Pons (tissue), 1 donor: Measurements from ENCODE around the gene KIAA1328.
"Not testable (repeated sequence)": the region's sequence is repeated elsewhere in the genome, so short reads cannot be mapped to it uniquely, and the experiment has no call there.

Source experiments
- DNase-seq: peaks from one replicate; pipeline ENCODE4 v3.0.0-alpha.2; 2016; ENCODE audit warnings: low spot score

KIAA1328 gene

DNA sequence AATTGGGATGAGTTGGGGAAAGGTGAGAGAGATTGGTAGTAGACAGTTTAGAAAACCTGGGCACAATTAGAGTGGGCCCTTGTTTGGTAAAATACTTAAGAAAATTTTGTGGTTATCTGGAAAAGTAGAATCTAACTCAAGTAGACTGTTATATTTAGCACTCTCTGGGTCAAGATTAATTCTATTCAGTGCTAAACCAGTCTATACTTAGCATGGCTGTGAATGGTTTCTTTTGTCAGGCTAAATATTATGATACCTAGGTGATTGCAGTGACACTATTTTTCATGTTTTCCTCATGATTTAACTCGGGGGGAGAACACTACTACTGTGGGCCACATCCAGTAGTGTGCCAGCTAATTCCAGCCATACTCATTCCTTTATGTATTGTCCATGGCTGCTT, 58.9 kb downstream of the KIAA1328 start:
- DNase-seq: no peak

DNA sequence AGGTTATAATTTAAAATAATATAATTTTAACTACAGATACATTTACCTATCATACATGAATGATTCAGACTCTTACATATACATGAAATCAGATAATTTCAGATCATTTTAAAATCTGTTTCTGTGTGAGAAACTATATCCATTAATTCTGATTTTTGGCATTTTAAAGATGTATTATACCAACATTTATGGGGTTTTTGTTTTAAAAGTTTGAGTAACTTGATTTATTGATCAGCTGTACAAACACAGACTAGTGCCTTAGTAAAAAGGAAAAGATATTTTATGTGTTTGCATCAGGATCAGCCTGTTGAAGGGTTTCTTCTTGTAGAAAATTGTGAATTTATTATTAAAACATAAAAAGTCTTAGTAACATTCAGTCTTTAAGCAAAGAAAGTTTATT, 59.9 kb downstream of the KIAA1328 start:
- DNase-seq: no peak

DNA sequence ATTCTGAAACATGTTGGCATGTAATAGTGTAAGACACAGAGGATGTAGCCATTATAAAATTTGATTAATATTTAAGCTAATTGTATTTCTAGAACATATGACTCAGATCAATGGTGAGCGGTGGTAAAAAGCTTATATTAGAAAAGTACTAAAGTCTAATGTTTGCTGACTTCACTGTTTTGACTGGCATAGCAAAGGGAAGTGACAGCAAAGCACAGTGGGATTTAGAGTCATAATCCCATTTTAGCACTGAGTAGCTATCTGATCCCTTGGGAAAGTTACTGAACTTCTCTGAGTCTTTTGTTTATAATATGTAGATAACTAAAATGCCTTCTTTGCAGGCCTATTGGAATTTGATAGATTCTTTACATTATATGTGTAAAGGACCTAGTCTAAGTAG, 60.4 kb downstream of the KIAA1328 start:
- no peak for DNase-seq

DNA sequence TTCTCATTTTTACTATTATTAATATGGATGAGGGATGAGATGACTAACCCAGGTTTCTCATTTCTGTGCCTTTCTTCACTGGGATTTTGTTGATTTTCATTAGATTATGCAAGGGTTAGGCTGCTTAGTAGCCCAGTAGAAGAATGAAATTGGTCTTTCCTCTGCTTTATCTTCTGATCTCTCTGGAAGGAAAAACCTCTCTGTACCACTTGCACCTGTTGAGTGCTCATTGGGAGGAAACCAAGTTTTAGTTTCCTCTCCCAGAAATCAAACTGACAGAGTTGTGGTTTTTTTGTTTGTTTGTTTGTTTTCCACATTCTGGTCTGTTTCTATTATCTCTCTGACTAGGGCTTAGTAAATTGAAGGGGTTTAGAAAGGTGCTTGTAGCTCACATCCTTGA, 60.8 kb downstream of the KIAA1328 start:
- DNase-seq: no peak

DNA sequence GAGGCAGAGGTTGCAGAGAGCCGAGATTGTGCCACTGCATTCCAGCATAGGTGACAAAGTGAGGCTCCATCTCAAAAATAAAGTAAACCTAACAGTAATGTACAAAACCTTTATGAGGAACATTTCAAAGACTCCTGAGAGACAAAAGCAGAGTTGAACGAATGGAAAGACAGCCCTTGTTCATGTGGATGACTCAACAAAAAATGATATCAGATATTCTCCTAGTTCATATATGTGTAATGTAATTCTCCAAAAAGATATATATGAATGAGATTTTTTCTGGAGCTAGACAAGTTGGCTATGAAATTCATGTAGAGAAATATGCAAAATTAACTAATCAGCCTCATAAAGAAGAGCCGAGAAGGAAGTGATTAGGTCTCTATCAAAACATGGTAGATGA, 61.7 kb downstream of the KIAA1328 start:
- DNase-seq: no peak

DNA sequence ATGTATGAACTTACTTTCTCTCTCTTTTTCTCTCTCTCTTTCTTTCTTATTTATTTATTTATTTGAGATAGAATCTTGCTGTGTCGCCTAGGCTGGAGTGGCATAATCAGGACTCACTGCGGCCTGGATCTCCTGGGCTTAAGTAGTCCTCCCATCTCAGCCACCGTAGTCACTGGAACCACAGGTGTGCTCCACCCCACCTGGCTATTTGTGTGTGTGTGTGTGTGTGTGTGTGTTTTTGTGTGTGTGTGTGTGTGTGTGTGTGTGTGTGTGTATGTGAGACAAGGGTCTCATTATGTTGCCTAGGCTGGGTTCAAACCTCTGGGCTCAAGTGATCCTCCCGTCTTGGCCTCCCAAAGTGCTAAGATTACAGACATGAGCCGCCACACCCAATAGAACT, 64.3 kb downstream of the KIAA1328 start:
- no peak for DNase-seq

DNA sequence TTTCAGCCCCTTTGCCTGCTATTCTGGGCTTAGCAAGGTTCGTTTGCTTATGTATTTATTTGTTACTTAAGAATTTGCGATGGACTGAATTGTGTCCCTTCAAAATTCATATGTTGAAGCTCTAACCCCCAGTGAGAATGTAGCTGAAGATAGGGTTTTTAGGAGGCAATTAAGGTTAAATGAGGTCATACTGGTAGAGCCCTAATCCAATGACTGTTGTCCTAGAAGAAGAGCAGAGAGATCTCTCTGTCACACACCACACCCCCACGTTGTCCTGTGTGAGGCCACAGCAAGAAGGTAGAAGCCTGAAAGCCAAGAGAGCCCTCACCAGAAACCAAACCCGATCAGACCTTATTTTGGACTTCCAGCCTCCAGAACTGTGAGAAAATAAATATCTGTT, 66.7 kb downstream of the KIAA1328 start:
- DNase-seq: no peak

DNA sequence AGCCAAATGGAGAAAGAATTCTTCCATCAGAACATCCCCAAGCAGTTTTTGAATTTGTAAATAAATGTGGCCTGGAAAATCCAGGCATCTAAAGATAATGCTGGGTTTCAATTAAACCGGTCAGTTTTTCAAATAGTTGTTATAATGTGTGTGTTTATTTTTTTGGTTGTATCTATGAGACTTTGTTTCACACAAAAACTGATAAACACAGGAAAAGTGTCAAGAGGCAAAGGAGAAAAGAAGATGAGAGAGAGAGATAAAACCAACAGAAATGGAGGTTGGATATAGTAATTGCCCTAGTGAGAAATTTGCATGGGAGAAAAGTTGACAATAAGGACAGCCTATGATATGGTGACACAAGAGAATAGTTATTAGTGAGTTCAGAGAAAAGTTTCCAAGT, 68.3 kb downstream of the KIAA1328 start:
- DNase-seq: no peak

DNA sequence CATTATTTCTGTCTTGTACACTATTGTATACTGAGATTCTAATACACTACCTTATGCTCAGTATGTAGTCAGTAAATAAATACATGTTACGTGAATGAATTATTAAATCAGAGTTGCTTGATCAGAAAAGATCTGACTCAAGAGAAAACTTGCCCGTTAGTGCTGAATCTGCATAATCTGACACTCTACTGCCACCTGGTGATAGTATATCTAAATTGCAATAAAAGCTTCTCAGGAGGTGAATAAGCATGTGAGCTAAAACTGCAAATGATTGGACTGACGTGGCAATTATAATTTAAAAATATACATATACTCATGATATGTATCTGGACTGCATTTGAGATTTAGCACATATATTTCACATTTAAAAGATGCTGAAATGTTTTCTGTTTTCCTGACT, 70.4 kb downstream of the KIAA1328 start:
- no peak for DNase-seq

DNA sequence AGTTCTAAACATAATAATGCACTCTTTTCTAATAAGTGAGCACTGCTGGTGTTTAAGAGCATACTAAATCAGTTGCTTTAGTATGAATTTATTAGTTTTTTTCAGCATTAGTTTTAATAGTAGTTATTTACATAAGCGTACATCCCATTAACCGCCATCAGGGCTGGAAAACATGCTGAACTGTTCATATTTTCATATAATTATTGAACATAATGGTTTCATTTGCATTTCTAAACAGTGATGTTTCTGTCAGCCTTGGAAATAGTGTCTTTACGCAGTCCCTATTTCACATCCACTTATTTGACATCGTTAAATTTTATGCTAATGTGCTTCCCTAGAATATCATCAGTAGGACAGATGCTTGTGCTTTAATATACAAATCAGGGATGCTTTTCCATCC, 71.5 kb downstream of the KIAA1328 start:
- no peak for DNase-seq

DNA sequence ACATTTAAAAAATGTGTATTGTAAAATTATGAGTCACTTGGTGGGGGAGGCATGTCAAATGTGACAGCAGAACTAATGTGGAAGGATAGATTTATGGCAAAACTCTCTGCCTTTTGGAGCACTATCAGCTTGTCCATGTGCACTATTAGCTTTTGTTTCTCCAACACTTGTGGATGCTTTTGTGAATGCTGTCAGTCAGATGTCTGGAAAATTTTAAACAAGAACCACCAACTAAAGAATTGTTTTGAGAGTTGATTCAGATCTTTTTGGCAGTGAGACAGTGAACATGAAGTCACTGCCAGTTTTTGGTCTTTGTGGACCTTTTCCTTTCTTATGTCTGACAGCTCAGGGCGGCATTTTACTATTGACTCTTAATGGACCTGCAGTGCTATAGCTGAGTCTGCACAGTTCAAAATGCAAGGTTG, 72.4 kb downstream of the KIAA1328 start:
- no peak for DNase-seq

DNA sequence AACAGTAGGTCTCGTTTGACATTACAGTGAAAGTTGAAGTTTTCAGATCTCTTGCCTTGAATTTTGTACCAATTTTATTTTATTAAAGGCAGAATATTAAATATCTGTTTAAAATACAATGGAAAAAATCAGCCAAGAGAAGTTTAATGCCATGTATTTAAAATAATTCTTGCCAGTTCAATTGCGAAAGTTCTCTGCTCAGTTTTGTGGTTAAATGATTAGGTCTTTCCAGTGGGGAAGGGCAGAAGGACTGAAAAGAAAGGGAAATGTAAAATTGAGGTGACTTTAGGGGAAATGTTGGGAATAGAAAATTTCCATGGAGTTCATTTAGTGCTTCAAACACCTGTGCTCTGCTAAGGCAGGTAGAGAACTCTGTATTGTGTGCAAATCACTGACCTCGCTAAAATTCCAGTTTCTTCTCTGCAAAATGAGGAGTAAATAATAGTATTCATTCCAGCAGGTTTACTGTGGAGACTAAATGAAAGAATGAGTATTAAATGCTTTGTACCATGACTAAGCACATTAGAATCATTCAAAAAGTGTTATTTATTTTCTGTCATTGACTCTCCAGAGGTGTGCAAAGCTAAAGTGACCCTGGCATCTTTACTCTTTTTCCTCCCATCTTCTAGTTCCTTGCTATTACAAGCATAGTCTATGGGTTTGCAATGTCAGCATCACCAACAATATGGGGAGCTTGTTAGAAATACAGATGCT, 74.4 kb downstream of the KIAA1328 start:
- no peak for DNase-seq

DNA sequence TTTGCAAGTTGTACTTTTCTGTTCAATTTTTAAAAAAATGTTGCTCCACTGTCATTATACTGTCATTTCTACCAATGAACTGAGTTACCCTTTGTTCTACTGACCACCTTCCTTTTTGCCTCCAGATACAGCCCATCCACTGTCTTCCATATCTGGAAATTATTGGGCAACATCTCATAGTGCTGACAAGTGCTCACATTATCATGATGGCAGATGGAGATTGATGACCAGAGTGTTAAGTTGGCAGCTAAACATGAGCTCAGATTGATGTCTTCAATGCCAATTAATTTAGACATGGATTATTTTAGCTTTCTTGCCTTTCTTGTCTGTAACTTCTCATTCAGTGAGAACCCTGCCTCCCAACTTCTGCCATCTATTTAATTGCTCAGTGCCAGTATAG, 76.6 kb downstream of the KIAA1328 start:
- DNase-seq: no peak

DNA sequence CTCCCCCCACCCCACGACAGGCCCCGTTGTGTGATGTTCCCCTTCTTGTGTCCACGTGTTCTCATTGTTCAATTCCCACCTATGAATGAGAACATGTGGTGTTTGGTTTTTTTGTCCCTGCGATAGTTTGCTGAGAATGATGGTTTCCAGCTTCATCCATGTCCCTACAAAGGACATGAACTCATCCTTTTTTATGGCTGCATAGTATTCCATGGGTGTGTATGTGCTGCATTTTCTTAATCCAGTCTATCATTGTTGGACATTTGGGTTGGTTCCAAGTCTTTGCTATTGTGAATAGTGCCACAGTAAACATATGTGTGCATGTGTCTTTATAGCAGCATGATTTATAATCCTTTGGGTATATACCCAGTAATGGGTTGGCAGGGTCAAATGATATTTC, 80.4 kb downstream of the KIAA1328 start:
- DNase-seq: not testable (repeated sequence)

DNA sequence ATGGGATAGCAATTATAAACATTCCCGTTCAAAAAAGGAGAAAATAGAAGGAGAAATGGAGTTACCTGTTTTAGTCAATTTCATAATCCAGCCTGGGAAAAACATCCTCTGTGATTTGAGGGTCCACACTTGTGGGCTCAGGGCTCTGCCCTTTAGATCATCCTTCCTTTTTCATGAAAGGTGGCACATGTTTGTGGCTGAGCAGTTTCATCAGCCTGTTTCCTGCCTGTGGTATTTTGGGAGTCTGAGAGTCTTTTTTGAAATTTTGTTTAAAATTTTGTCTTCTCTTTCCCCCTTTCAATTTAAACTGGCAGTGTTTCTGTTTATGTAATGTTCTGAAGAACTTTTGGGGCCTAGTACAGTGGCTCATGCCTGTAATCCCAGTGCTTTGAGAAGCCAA, 84.0 kb downstream of the KIAA1328 start:
- no peak for DNase-seq

DNA sequence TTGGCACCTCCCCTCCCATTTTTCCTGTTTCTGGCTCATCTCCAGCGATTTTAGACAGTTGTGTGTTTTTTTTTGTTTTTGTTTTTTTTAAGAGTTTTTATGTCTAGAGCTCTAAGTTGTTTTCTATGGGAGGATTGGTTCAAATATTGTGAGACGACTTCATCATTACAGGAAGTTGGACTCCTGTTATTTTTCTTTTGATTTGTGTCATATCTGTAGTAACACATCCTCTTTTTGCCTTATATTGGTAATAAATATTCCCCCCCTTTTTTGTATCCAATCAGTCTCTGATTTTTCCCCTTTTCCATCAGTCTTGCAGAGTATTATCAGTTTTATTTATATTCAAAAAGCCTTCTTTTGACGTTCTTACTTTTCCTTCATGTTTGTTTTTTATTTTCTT, 89.0 kb downstream of the KIAA1328 start:
- no peak for DNase-seq

DNA sequence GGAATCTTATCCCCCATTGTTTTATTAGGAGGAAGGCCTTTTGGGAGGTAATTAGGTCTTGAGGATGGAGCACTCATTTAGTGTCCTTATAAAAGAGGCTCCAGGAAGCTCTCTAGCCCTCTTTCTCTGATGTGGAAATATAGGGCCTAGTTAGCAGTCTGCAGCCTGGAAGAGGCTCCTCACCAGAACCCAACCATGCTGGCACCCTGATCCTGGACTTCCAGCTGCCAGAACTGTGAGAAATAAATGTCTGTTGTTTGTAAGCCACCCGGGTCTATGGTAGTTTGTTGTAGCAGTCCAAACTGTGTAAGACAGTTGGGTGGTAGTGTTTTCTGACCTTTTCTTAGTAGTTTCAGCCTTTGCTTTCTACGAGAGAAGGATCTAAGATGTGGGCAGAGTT, 100.7 kb downstream of the KIAA1328 start:
- DNase-seq: no peak

DNA sequence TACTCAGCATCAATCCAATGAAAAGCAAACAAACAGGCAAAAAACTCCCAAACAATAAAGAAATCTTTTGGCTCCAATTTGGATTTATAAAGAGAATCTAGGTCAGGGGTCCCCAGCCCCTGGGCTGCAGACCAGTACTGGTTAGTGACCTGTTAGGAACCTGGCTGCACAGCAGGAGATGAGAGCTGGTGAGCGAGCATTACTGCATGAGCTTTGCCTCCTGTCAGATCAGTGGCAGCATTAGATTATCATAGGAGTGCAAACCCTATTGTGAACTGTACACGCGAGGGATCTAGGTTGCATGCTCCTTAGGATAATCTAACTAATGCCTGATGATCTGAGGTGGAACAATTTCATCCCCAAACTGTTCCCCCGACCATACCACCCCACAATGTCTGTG, 102.2 kb downstream of the KIAA1328 start:
- DNase-seq: no peak

DNA sequence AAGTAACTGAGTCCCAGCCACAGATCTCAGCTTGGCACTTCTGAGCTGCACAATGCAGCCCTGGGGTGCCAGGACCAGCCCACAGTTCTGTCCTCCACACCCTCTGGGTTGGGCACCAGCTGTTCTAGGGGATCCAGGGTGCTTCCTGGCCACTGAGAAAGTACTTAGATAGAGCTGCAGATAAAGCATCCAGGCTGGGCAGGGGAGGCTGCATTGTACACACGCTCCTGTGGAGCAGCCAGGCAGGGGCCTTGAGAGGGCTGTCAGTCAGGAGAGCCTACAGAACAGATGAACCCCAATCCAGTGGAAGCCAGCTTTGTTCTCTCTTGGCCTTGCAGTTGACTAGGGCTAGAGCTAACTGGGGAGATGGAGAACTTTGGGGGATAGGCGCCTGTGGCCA, 104.6 kb downstream of the KIAA1328 start:
- no peak for DNase-seq

DNA sequence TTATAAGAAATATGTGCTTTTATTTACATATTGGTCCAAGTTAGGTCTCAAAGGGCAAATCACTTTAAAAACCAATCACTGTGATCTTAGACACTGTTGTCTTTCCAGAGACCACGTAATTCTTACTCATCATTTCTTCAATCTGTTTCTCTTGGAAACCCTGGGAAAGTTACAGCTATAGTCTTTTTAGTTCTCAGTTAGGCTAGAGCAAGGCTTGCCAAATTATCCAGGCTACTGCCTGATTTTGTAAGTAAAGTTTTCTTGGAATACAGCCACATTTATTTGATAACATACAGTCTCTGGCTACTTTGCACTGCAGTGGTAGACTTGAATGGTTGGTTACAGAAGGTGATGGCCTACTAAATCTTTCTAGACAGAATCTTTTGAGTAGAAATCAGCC, 106.0 kb downstream of the KIAA1328 start:
- DNase-seq: no peak

DNA sequence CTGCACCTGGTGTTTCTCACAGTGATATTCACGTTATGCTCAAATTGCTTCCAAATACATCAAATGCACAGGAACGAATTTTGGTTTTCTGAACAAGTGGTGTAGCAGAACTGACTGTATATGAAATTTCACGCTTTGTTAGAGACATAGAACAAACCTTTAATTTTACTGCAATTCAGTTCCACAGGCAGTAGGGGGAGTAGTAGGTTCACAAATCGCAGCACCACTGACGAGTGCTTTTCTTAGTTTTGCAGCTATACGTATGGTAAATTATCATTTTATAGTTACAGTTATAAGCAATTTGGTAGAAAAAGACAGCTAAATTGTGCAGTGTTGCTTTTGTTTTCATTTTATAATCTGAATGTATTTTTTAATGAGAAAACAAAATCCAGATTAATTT, 113.3 kb downstream of the KIAA1328 start:
- no peak for DNase-seq

DNA sequence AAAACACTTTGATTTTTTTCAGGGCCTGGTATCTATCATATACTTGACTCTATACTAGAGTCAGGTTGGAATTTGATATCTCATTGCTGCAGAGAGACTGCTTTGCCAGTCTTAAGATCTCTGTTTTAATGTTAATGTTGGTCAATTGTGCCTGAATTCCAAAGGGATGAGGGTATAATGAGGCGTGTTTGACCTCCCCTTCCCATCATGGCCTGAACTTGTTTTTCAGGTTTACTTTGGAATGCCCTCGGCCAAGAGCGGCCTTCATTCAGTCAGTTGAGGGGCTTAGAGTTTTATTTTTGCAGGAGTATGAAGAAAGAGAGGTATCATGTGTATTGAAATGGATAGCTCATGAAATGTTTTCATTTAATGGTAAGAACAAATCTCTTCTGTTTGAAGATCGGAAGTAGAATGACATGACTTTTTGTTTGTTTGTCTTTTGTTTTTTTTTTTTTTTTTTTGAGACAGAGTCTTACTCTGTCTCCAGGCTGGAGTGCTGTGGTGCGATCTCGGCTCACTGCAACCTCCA, 119.0 kb downstream of the KIAA1328 start:
- DNase-seq: no peak

DNA sequence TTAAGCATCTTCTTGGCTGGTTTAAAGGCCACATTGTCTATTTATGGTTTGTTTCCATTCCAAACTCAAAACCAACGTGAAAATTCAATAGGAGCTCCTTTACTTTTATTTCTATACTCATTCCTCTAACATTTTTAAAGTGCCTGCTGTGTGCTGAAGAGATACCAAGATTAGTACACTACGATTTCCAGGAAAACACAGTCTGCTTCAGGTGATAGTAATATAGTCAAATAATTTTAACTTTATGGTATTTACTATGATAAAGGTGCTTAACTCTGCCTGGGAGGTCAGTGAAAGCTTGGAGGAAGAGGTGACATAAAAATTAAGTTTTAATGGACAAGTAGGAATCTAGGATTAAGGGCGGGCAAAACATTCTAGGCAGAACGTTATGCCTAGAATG, 121.4 kb downstream of the KIAA1328 start:
- DNase-seq: no peak

DNA sequence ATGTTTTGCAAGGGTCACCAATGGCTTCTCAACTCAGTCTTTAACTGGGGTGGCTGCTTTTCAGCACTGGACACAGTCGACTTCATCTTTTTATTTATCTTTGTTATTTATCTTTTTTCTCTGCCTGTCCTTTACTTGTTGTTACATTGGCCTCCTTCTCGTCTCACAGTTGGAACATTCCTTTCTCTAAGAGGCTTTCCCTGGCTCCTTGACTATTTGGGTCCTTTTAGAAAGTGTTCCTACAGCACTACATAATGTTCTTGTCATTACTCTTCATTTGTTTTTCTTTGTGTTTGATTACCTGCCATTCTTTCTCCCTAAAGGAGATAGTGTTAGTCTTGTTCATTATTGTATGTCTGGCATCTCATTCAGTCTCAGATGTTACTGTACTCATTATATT, 122.0 kb downstream of the KIAA1328 start:
- no peak for DNase-seq
